HEK293 (cell line): Measurements from ENCODE around the gene FIGNL2.
A peak's percentile ranks its signal among the peaks of the same experiment; 100 is the strongest.

Experiments
- CTCF ChIA-PET: fragments of 350-600 bp; formaldehyde crosslinking; extraction: SDS; loops from one replicate; lab custom pipeline; 2021; ENCODE audit warnings: antibody characterized with exemption; lab: Yijun Ruan, JAX
- POLR2A ChIA-PET: fragments of 300-600 bp; formaldehyde crosslinking; extraction: SDS; loops from one replicate; lab custom pipeline; 2020; ENCODE audit warnings: antibody characterized with exemption, inconsistent platforms; lab: Yijun Ruan, JAX
- H3K27ac ChIP-seq: fragments of 200-500 bp; sonication (Bioruptor generic); 2 replicates; pipeline ENCODE4 v1.5.1; 2014; ENCODE audit warnings: low read depth, low read length, control low read depth, inconsistent platforms; ENCODE audit errors: extremely low read depth
- H3K36me3 ChIP-seq, 2 experiments: fragments of 200-500 bp in 1 of 2; sonication (Bioruptor generic) in 1 of 2; 1 replicate in 1 of 2; 2 replicates in 1 of 2; pipeline ENCODE4 v1.5.1; 2014 to 2017; ENCODE audit warnings: inconsistent platforms in 2 of 2, low read length in 2 of 2; ENCODE audit not compliant: control insufficient read depth in 2 of 2, insufficient read depth in 1 of 2
- H3K4me1 ChIP-seq: fragments of 200-500 bp; sonication (Bioruptor generic); 2 replicates; pipeline ENCODE4 v1.5.1; 2014; ENCODE audit warnings: mild to moderate bottlenecking, low read length, inconsistent platforms; ENCODE audit not compliant: control insufficient read depth, insufficient read depth
- H3K4me3 ChIP-seq: 2 replicates; pipeline ENCODE4 v1.5.1; 2011; ENCODE audit warnings: low read depth, mild to moderate bottlenecking, control low read depth, low read length, moderate library complexity
- H3K9me3 ChIP-seq: fragments of 200-500 bp; sonication (Bioruptor generic); 2 replicates; pipeline ENCODE4 v1.5.1; 2014; ENCODE audit warnings: low read depth, low read length, inconsistent platforms; ENCODE audit not compliant: control insufficient read depth, insufficient read depth
- GLI2 ChIP-seq: fragments of 450-650 bp; formaldehyde crosslinking; IDR thresholded peaks from 2 replicates; pipeline ENCODE4; 2017; ENCODE audit warnings: missing biosample characterization, missing genetic modification characterization, low read depth, borderline replicate concordance
- KLF9 ChIP-seq: fragments of 450-650 bp; formaldehyde crosslinking; IDR thresholded peaks from 2 replicates; pipeline ENCODE4 v1.5.1; 2016; ENCODE audit warnings: missing biosample characterization, missing genetic modification characterization, low read depth
- REST ChIP-seq: fragments of 450-650 bp; formaldehyde crosslinking; IDR thresholded peaks from 2 replicates; pipeline ENCODE4 v1.5.1; 2016; ENCODE audit warnings: missing biosample characterization, missing genetic modification characterization
- SALL2 ChIP-seq: fragments of 450-650 bp; formaldehyde crosslinking; IDR thresholded peaks from 2 replicates; pipeline ENCODE4 v1.5.0; 2017; ENCODE audit warnings: missing biosample characterization, mild to moderate bottlenecking, missing genetic modification characterization, borderline replicate concordance
- ZBTB1 ChIP-seq: fragments of 450-650 bp; formaldehyde crosslinking; IDR thresholded peaks from 2 replicates; pipeline ENCODE4 v1.5.1; 2016; ENCODE audit warnings: missing biosample characterization, missing genetic modification characterization
- ZBTB20 ChIP-seq: fragments of 450-650 bp; formaldehyde crosslinking; IDR thresholded peaks from 2 replicates; pipeline ENCODE4 v1.5.1; 2016; ENCODE audit warnings: missing biosample characterization, missing genetic modification characterization
- ZFP3 ChIP-seq: fragments of 450-650 bp; formaldehyde crosslinking; IDR thresholded peaks from 2 replicates; pipeline ENCODE4 v1.5.1; 2016; ENCODE audit warnings: low read depth, missing biosample characterization, missing genetic modification characterization
- ZIC2 ChIP-seq: fragments of 450-650 bp; formaldehyde crosslinking; IDR thresholded peaks from 2 replicates; pipeline ENCODE4 v1.5.1; 2016; ENCODE audit warnings: missing biosample characterization, missing genetic modification characterization
- ZNF112 ChIP-seq: fragments of 450-650 bp; formaldehyde crosslinking; IDR thresholded peaks from 2 replicates; pipeline ENCODE4 v1.5.0; 2017; ENCODE audit warnings: missing biosample characterization, missing genetic modification characterization
- ZNF148 ChIP-seq: fragments of 450-650 bp; formaldehyde crosslinking; IDR thresholded peaks from 2 replicates; pipeline ENCODE4 v1.5.0; 2017; ENCODE audit warnings: missing biosample characterization, missing genetic modification characterization, borderline replicate concordance
- ZNF202 ChIP-seq: fragments of 450-650 bp; formaldehyde crosslinking; IDR thresholded peaks from 2 replicates; pipeline ENCODE4 v1.5.1; 2016; ENCODE audit warnings: missing biosample characterization, missing genetic modification characterization, borderline replicate concordance
- ZNF221 ChIP-seq: fragments of 450-650 bp; formaldehyde crosslinking; IDR thresholded peaks from 2 replicates; pipeline ENCODE4 v1.5.1; 2017; ENCODE audit warnings: missing biosample characterization, missing genetic modification characterization, borderline replicate concordance
- ZNF366 ChIP-seq: fragments of 450-650 bp; formaldehyde crosslinking; conservative IDR thresholded peaks from 2 replicates; pipeline ENCODE4 v1.5.1; 2016; ENCODE audit warnings: missing biosample characterization, missing genetic modification characterization
- ZNF501 ChIP-seq: fragments of 450-650 bp; formaldehyde crosslinking; IDR thresholded peaks from 2 replicates; pipeline ENCODE4 v1.5.1; 2016; ENCODE audit warnings: missing biosample characterization, missing genetic modification characterization
- ZNF510 ChIP-seq: fragments of 450-650 bp; formaldehyde crosslinking; IDR thresholded peaks from 2 replicates; pipeline ENCODE4 v1.5.1; 2018; ENCODE audit warnings: mild to moderate bottlenecking, missing genetic modification characterization, missing biosample characterization; ENCODE audit not compliant: insufficient replicate concordance
- ZNF585B ChIP-seq: fragments of 450-650 bp; formaldehyde crosslinking; IDR thresholded peaks from 2 replicates; pipeline ENCODE4 v1.5.1; 2016; ENCODE audit warnings: missing biosample characterization, missing genetic modification characterization
- ZNF600 ChIP-seq: fragments of 450-650 bp; formaldehyde crosslinking; IDR thresholded peaks from 2 replicates; pipeline ENCODE4 v1.5.1; 2016; ENCODE audit warnings: missing biosample characterization, missing genetic modification characterization
- ZNF791 ChIP-seq: fragments of 450-650 bp; formaldehyde crosslinking; IDR thresholded peaks from 2 replicates; pipeline ENCODE4 v1.5.1; 2016; ENCODE audit warnings: missing biosample characterization, missing genetic modification characterization
- ZSCAN16 ChIP-seq: fragments of 450-650 bp; formaldehyde crosslinking; IDR thresholded peaks from 2 replicates; pipeline ENCODE4 v1.5.1; 2016; ENCODE audit warnings: missing biosample characterization, missing genetic modification characterization
- ZSCAN5A ChIP-seq: fragments of 450-650 bp; formaldehyde crosslinking; IDR thresholded peaks from 2 replicates; pipeline ENCODE4 v1.5.1; 2016; ENCODE audit warnings: missing biosample characterization, missing genetic modification characterization

The FIGNL2 gene

GRCh38 chr12:51863933-51864832 lies 15.7 kb upstream of the FIGNL2 start:
- Histone ChIP-seq H3K27ac (no peak overlapping the region), H3K4me1 (no peaks in the 10 kb centered on the region), H3K36me3 (no peaks in the 10 kb centered on the region), H3K9me3 (no peaks in the 10 kb centered on the region), H3K4me3 (no peak overlapping the region)
- no peak for TF ChIP-seq ZNF148
- TF ChIP-seq ZBTB20 (tag by site-specific recombination) = no peak
- no peak for TF ChIP-seq SALL2 (tag by site-specific recombination)
- no peak for TF ChIP-seq GLI2 (tag by site-specific recombination)
- no peak for TF ChIP-seq ZNF221 (tag by site-specific recombination)
- no peak for TF ChIP-seq ZNF600 (tag by site-specific recombination)
- TF ChIP-seq ZFP3 (tag by site-specific recombination) = no peak
- ChIA-PET CTCF (interaction anchor here (0.9 kb wide), 1 partner anchor 39 kb away, joined by 4 read pairs; no protein-coding TSS in a partner anchor), POLR2A (no interaction called here)

GRCh38 chr12:51863363-51863932 lies 14.9 kb upstream of the FIGNL2 start:
- Histone ChIP-seq H3K4me1 (no peaks in the 10 kb centered on the region), H3K9me3 (no peaks in the 10 kb centered on the region), H3K36me3 (no peaks in the 10 kb centered on the region), H3K27ac (no peak overlapping the region), H3K4me3 (no peak overlapping the region)
- ChIA-PET POLR2A (no interaction called here), CTCF (interaction anchor here (0.9 to 1.3 kb wide), 3 partner anchors 11 to 61 kb away, joined by 4 to 6 read pairs (median 4); no protein-coding TSS in a partner anchor)
- TF ChIP-seq ZNF791 (tag by site-specific recombination) = no peak
- TF ChIP-seq ZSCAN16 (tag by site-specific recombination) = no peak
- TF ChIP-seq ZNF202 = no peak
- TF ChIP-seq REST = no peak

GRCh38 chr12:51862947-51863346 lies 14.4 kb upstream of the FIGNL2 start:
- ChIA-PET CTCF (interaction anchor here (0.9 to 1.3 kb wide), 3 partner anchors 12 to 61 kb away, joined by 4 to 6 read pairs (median 4); no protein-coding TSS in a partner anchor), POLR2A (no interaction called here)
- no peaks in the 10 kb centered on the region for H3K4me1 ChIP-seq
- H3K36me3 ChIP-seq = no peaks in the 10 kb centered on the region
- H3K4me3 ChIP-seq = no peak overlapping the region
- TF ChIP-seq ZNF112 (tag by site-specific recombination) = no peak
- TF ChIP-seq ZSCAN5A = no peak
- TF ChIP-seq ZIC2 (tag by site-specific recombination) = peak; percentile 84
- TF ChIP-seq ZNF585B = no peak
- TF ChIP-seq ZNF510 (tag by site-specific recombination) = no peak
- TF ChIP-seq ZBTB1 (tag by site-specific recombination) = no peak
- no peak for TF ChIP-seq KLF9
- TF ChIP-seq ZNF501 (tag by site-specific recombination) = no peak
- TF ChIP-seq ZNF366 (tag by site-specific recombination) = 0 out of 2 replicates have a peak, but pooled peaks have one; percentile 25
- H3K27ac ChIP-seq = no peak overlapping the region
- H3K9me3 ChIP-seq = no peaks in the 10 kb centered on the region
